Suprapubic skin (tissue), 4 donors: ENCODE data around the gene EYA3. TPM values are rescaled to one million over a fixed set of nuclear protein-coding genes. Genes with fewer than 3 reads are reported as not detected.

Experiments
- DNase-seq, 2 donors: peaks; one replicate each; pipeline ENCODE4 v3.0.0-alpha.2; 2019; ENCODE audit warnings: low spot score in 2 of 2
- H3K27ac ChIP-seq: fragments of 200-600 bp; sonication (generic); one replicate; pipeline ENCODE4 v1.5.1; 2019
- H3K27me3 ChIP-seq: fragments of 200-600 bp; sonication (generic); one replicate; pipeline ENCODE4 v1.5.1; 2019
- H3K36me3 ChIP-seq: fragments of 200-600 bp; sonication (generic); one replicate; pipeline ENCODE4 v1.5.1; 2019
- H3K4me1 ChIP-seq: fragments of 200-600 bp; sonication (generic); one replicate; pipeline ENCODE4 v1.5.1; 2019
- H3K4me3 ChIP-seq: fragments of 200-600 bp; sonication (generic); one replicate; pipeline ENCODE4 v1.5.1; 2019; ENCODE audit warnings: mild to moderate bottlenecking
- H3K9me3 ChIP-seq: fragments of 200-600 bp; sonication (generic); one replicate; pipeline ENCODE4 v1.5.1; 2019
- CTCF ChIP-seq, 2 donors: fragments of 200-600 bp in 1 of 2; fragments of 450-650 bp in 1 of 2; sonication (generic) in 1 of 2; IDR thresholded peaks; one replicate each; pipeline ENCODE4 v1.5.1; 2016 to 2019; ENCODE audit warnings: antibody characterized with exemption in 2 of 2, mild to moderate bottlenecking in 1 of 2, moderate library complexity in 1 of 2
- EP300 ChIP-seq: sonication (generic); formaldehyde crosslinking; IDR thresholded peaks from one replicate; pipeline ENCODE4 v1.6.1; 2017; ENCODE audit warnings: antibody characterized with exemption
- POLR2A ChIP-seq, 2 donors: fragments of 450-650 bp; IDR thresholded peaks; one replicate each; pipeline ENCODE4 v1.6.1; 2017; ENCODE audit warnings: antibody characterized with exemption in 2 of 2, mild to moderate bottlenecking in 2 of 2, moderate library complexity in 2 of 2
- POLR2AphosphoS5 ChIP-seq, 3 donors: sonication (generic); formaldehyde crosslinking; IDR thresholded peaks; one replicate each; pipeline ENCODE4 v1.6.1; 2017; ENCODE audit warnings: antibody characterized with exemption in 3 of 3
- WGBS: methylation state at CpG from one replicate; pipeline ENCODE4 v1.1.5; 2018; 5-methylcytosine and 5-hydroxymethylcytosine counted together
- total RNA-seq, 4 donors: library from RNA; depleted of rRNA; stranded (reverse); fragments of >200 nt; gene quantifications; one replicate each; pipeline ENCODE4 v1.1.0, GENCODE V29; 2016

The EYA3 gene
- 10 to 100 TPM; 15.4 to 20.3 (median 17.2) TPM for total RNA-seq

- WGBS = under 1% methylated on average over 38 of the region's 44 CpGs
- no peaks in the 10 kb centered on the region for H3K27me3 ChIP-seq
- H3K9me3 ChIP-seq = no peaks in the 10 kb centered on the region
- TF ChIP-seq POLR2AphosphoS5 (IDR thresholded peaks at IDR 0.05) (peak in 2 of 3 donors; percentile 41 to 50), CTCF (IDR thresholded peaks at IDR 0.05) (no peak), EP300 (no peak), POLR2A (IDR thresholded peaks at IDR 0.05) (peak in 1 of 2 donors; percentile 38)
- peak within 1 kb of the TSS; percentile 91 for H3K27ac ChIP-seq
- peak; percentile 98 for DNase-seq
- no peaks in the 10 kb centered on the region for H3K36me3 ChIP-seq
- peaks cover 29% of the 10 kb centered on the region for H3K4me1 ChIP-seq
- peak within 1 kb of the TSS; percentile 70 for H3K4me3 ChIP-seq
Observed at GRCh38 chr1:28088168-28088961, at the start of gene EYA3. Gene EYA3 (minus strand): TSS chr1:28088610. CDS start chr1:28058026, 30,584 bp downstream.

GRCh38 chr1:28136922-28137613 is 48.7 kb upstream of the EYA3 start:
- H3K4me3 ChIP-seq = no peak overlapping the region
- no peaks in the 10 kb centered on the region for H3K9me3 ChIP-seq
- no peak for DNase-seq
- no peak overlapping the region for H3K27ac ChIP-seq
- H3K4me1 ChIP-seq = no peaks in the 10 kb centered on the region
- WGBS = 70% methylated on average over 4 of the region's 4 CpGs
- TF ChIP-seq POLR2AphosphoS5 (IDR thresholded peaks at IDR 0.05) (no peak), POLR2A (IDR thresholded peaks at IDR 0.05) (no peak), EP300 (no peak), CTCF (IDR thresholded peaks at IDR 0.05) (no peak)
- H3K27me3 ChIP-seq = no peaks in the 10 kb centered on the region
- no peaks in the 10 kb centered on the region for H3K36me3 ChIP-seq

GRCh38 chr1:28136169-28136921 is 47.9 kb upstream of the EYA3 start:
- no peak overlapping the region for H3K27ac ChIP-seq
- no peaks in the 10 kb centered on the region for H3K36me3 ChIP-seq
- H3K27me3 ChIP-seq = no peaks in the 10 kb centered on the region
- WGBS = 82% methylated on average over 8 of the region's 8 CpGs
- TF ChIP-seq POLR2AphosphoS5 (IDR thresholded peaks at IDR 0.05) (no peak), CTCF (IDR thresholded peaks at IDR 0.05) (no peak), POLR2A (IDR thresholded peaks at IDR 0.05) (no peak), EP300 (no peak)
- no peak overlapping the region for H3K4me3 ChIP-seq
- no peaks in the 10 kb centered on the region for H3K4me1 ChIP-seq
- DNase-seq = no peak
- no peaks in the 10 kb centered on the region for H3K9me3 ChIP-seq

GRCh38 chr1:28135371-28136168 is 47.2 kb upstream of the EYA3 start:
- H3K4me3 ChIP-seq = no peak overlapping the region
- H3K27ac ChIP-seq = no peak overlapping the region
- WGBS = 88% methylated on average over 14 of the region's 14 CpGs
- no peaks in the 10 kb centered on the region for H3K9me3 ChIP-seq
- no peak for DNase-seq
- H3K4me1 ChIP-seq = no peaks in the 10 kb centered on the region
- H3K36me3 ChIP-seq = no peaks in the 10 kb centered on the region
- H3K27me3 ChIP-seq = no peaks in the 10 kb centered on the region
- TF ChIP-seq EP300 = no peak
- TF ChIP-seq CTCF (IDR thresholded peaks at IDR 0.05) = no peak
- no peak for TF ChIP-seq POLR2A (IDR thresholded peaks at IDR 0.05)
- no peak for TF ChIP-seq POLR2AphosphoS5 (IDR thresholded peaks at IDR 0.05)
